NT2/D1 (cell line): ENCODE measurements around the gene TACC3.

Experiments used
- DNase-seq: peaks from one replicate; pipeline ENCODE4 v3.0.0-alpha.2; 2011; ENCODE audit warnings: low read depth, low spot score
- H3K27me3 ChIP-seq: 2 replicates; pipeline ENCODE4 v1.6.0; 2011; ENCODE audit warnings: mild to moderate bottlenecking; ENCODE audit not compliant: insufficient read length, insufficient read depth
- H3K36me3 ChIP-seq: 2 replicates; pipeline ENCODE4 v1.6.1; 2011; ENCODE audit warnings: mild to moderate bottlenecking, low read length, mixed read lengths; ENCODE audit not compliant: insufficient read depth, insufficient read length
- H3K4me1 ChIP-seq: 2 replicates; pipeline ENCODE4 v1.5.1; 2011; ENCODE audit not compliant: insufficient read depth, insufficient read length
- H3K4me3 ChIP-seq: 2 replicates; pipeline ENCODE4 v1.5.1; 2011; ENCODE audit warnings: low read depth; ENCODE audit not compliant: insufficient read length
- H3K9ac ChIP-seq: 2 replicates; pipeline ENCODE4 v1.6.0; 2011; ENCODE audit warnings: low read depth; ENCODE audit not compliant: insufficient read length
- H3K9me3 ChIP-seq: 2 replicates; pipeline ENCODE4 v1.5.1; 2011; ENCODE audit warnings: mild to moderate bottlenecking, low read length; ENCODE audit not compliant: insufficient read depth
- SUZ12 ChIP-seq: IDR thresholded peaks from 2 replicates; pipeline ENCODE4 v1.6.1; 2011; ENCODE audit not compliant: insufficient read length, insufficient read depth; ENCODE audit errors: extremely low read depth
- YY1 ChIP-seq: IDR thresholded peaks from 2 replicates; pipeline ENCODE4 v1.6.1; 2011; ENCODE audit not compliant: insufficient read length, insufficient read depth
- ZNF274 ChIP-seq: IDR thresholded peaks from 2 replicates; pipeline ENCODE4 v1.6.1; 2011; ENCODE audit warnings: mild to moderate bottlenecking, low read depth, low read length

TACC3 gene

GRCh38 chr4:1768367-1769034 lies 47.2 kb downstream of the TACC3 start:
- no peaks in the 10 kb centered on the region for H3K9me3 ChIP-seq
- DNase-seq, result no peak
- H3K9ac ChIP-seq, result peak overlapping the region; percentile 83
- no peak for TF ChIP-seq ZNF274
- TF ChIP-seq SUZ12, result no peak
- no peak for TF ChIP-seq YY1
- no peaks in the 10 kb centered on the region for H3K27me3 ChIP-seq
- no peaks in the 10 kb centered on the region for H3K36me3 ChIP-seq
- peaks cover 49% of the 10 kb centered on the region for H3K4me1 ChIP-seq
- H3K4me3 ChIP-seq, result peak overlapping the region; percentile 24

- Histone ChIP-seq H3K4me1 (peaks cover 57% of the 10 kb centered on the region), H3K36me3 (no peaks in the 10 kb centered on the region), H3K4me3 (no peak overlapping the region), H3K9ac (peak overlapping the region; percentile 2), H3K9me3 (no peaks in the 10 kb centered on the region), H3K27me3 (no peaks in the 10 kb centered on the region)
- TF ChIP-seq ZNF274 (no peak), SUZ12 (no peak), YY1 (no peak)
- DNase-seq, result no peak
These were observed 48.4 kb downstream of the TACC3 start for GRCh38 chr4:1769692-1770091.

- Histone ChIP-seq H3K9ac (no peak overlapping the region), H3K4me3 (no peak overlapping the region), H3K9me3 (no peaks in the 10 kb centered on the region), H3K36me3 (no peaks in the 10 kb centered on the region), H3K27me3 (no peaks in the 10 kb centered on the region), H3K4me1 (peaks cover 55% of the 10 kb centered on the region)
- TF ChIP-seq YY1 (no peak), ZNF274 (no peak), SUZ12 (no peak)
- no peak for DNase-seq
These were observed 48.9 kb downstream of the TACC3 start for GRCh38 chr4:1770245-1770644.

- no peaks in the 10 kb centered on the region for H3K27me3 ChIP-seq
- TF ChIP-seq YY1 (no peak), ZNF274 (no peak), SUZ12 (no peak)
- H3K36me3 ChIP-seq, result no peaks in the 10 kb centered on the region
- no peak overlapping the region for H3K4me3 ChIP-seq
- peak overlapping the region; percentile 54 for H3K9ac ChIP-seq
- H3K4me1 ChIP-seq, result peaks cover 54% of the 10 kb centered on the region
- DNase-seq, result no peak
- H3K9me3 ChIP-seq, result no peaks in the 10 kb centered on the region
These were observed 49.5 kb downstream of the TACC3 start for GRCh38 chr4:1770791-1771231.

- Histone ChIP-seq H3K9me3 (no peaks in the 10 kb centered on the region), H3K4me1 (peaks cover 54% of the 10 kb centered on the region), H3K4me3 (no peak overlapping the region), H3K27me3 (no peaks in the 10 kb centered on the region), H3K9ac (peak overlapping the region; percentile 54), H3K36me3 (no peaks in the 10 kb centered on the region)
- TF ChIP-seq YY1, result no peak
- no peak for TF ChIP-seq SUZ12
- no peak for TF ChIP-seq ZNF274
- DNase-seq, result no peak
These were observed 50.4 kb downstream of the TACC3 start for GRCh38 chr4:1771555-1772305.

- Histone ChIP-seq H3K4me3 (no peak overlapping the region), H3K9ac (peak overlapping the region; percentile 42), H3K9me3 (no peaks in the 10 kb centered on the region), H3K4me1 (peaks cover 62% of the 10 kb centered on the region), H3K36me3 (no peaks in the 10 kb centered on the region), H3K27me3 (no peaks in the 10 kb centered on the region)
- no peak for TF ChIP-seq SUZ12
- no peak for TF ChIP-seq YY1
- TF ChIP-seq ZNF274, result no peak
- DNase-seq, result no peak
These were observed 51.7 kb downstream of the TACC3 start for GRCh38 chr4:1772853-1773538.

GRCh38 chr4:1773754-1774153 lies 52.4 kb downstream of the TACC3 start:
- H3K4me1 ChIP-seq, result peaks cover 59% of the 10 kb centered on the region
- no peak overlapping the region for H3K4me3 ChIP-seq
- no peak for DNase-seq
- H3K9me3 ChIP-seq, result no peaks in the 10 kb centered on the region
- peak overlapping the region; percentile 50 for H3K9ac ChIP-seq
- H3K27me3 ChIP-seq, result no peaks in the 10 kb centered on the region
- H3K36me3 ChIP-seq, result no peaks in the 10 kb centered on the region
- TF ChIP-seq SUZ12 (no peak), ZNF274 (no peak), YY1 (no peak)
